Right lobe of liver (tissue), 4 donors: ENCODE results near the gene RERE.

Experiments used
- CTCF ChIP-seq, 4 donors: fragments of 200-600 bp in 3 of 4; fragments of 450-650 bp in 1 of 4; IDR thresholded peaks; one replicate each; pipeline versions ENCODE4 v1.5.1 to v1.8.0; 2016 to 2022; ENCODE audit warnings: antibody characterized with exemption in 4 of 4, mild to moderate bottlenecking in 2 of 4
- POLR2A ChIP-seq: fragments of 450-650 bp; IDR thresholded peaks from one replicate; pipeline ENCODE4 v1.6.1; 2017; ENCODE audit warnings: antibody characterized with exemption, mild to moderate bottlenecking
- donor health status: DM: no; HTN: no; CAD: no.
- donor health status: DM: no; HTN: no; CAD: no.
- donor health status: DM: no; HTN: yes; CAD: no.

- TF ChIP-seq POLR2A = no peak
- TF ChIP-seq CTCF (IDR thresholded peaks at IDR 0.05) = no peak
These were observed 156.0 kb downstream of the RERE start for GRCh38 chr1:8661185-8662110.
